GM10266 (cell line): ENCODE measurements around the gene CDC34.

ENCODE experiments used
- DNase-seq: peaks from one replicate; pipeline ENCODE4 v3.0.0; 2012; ENCODE audit errors: extremely low spot score
- CTCF ChIP-seq: IDR thresholded peaks from 2 replicates; pipeline ENCODE4 v1.5.1; 2012; ENCODE audit warnings: mild to moderate bottlenecking, low read depth; ENCODE audit not compliant: control insufficient read depth, insufficient read depth; ENCODE audit errors: missing control alignments

CDC34 gene

GRCh38 chr19:542173-542866, 10.8 kb downstream of the CDC34 start:
- DNase-seq, result no peak
- TF ChIP-seq CTCF, result no peak

- no peak for TF ChIP-seq CTCF
- no peak for DNase-seq
These were observed 12.5 kb downstream of the CDC34 start, which contains the start of gene GZMM for GRCh38 chr19:543910-544608. Gene GZMM, plus strand, starts transcription at chr19:544053. Its CDS starts 19 bp downstream, at chr19:544072.

GRCh38 chr19:547117-547516, 15.6 kb downstream of the CDC34 start:
- no peak for DNase-seq
- no peak for TF ChIP-seq CTCF

GRCh38 chr19:547836-548720, 16.5 kb downstream of the CDC34 start:
- TF ChIP-seq CTCF, result no peak
- DNase-seq, result no peak

- no peak for TF ChIP-seq CTCF
- no peak for DNase-seq
These were observed 17.6 kb downstream of the CDC34 start for GRCh38 chr19:548886-549830.

GRCh38 chr19:554817-555216, 23.3 kb downstream of the CDC34 start:
- no peak for DNase-seq
- no peak for TF ChIP-seq CTCF
